Stimulated activated CD4-positive, alpha-beta T cell treated with anti-CD3 and anti-CD28 coated beads, Interleukin-2, amount 100 ng/mL, for 24 hours (primary cell): Measurements from ENCODE around the gene CMYA5.

Experiments used
- DNase-seq, 2 donors: peaks; one replicate each; pipeline ENCODE4 v3.0.0-alpha.2; 2020

The CMYA5 gene

GRCh38 chr5:79841172-79841571 is 151.5 kb downstream of the CMYA5 start:
- DNase-seq: no peak

- no peak for DNase-seq
Observed at GRCh38 chr5:79842006-79842881, 152.6 kb downstream of the CMYA5 start.

GRCh38 chr5:79842991-79843390 is 153.4 kb downstream of the CMYA5 start:
- no peak for DNase-seq

- no peak for DNase-seq
Observed at GRCh38 chr5:79843450-79844388, 154.1 kb downstream of the CMYA5 start.

GRCh38 chr5:79844571-79844970 is 154.9 kb downstream of the CMYA5 start:
- DNase-seq: no peak

GRCh38 chr5:79845448-79846197 is 156.0 kb downstream of the CMYA5 start:
- DNase-seq: no peak

GRCh38 chr5:79846198-79846521 is 156.5 kb downstream of the CMYA5 start:
- no peak for DNase-seq

- DNase-seq: no peak
Observed at GRCh38 chr5:79847561-79847960, 157.9 kb downstream of the CMYA5 start.

- DNase-seq: no peak
Observed at GRCh38 chr5:79849061-79849460, 159.4 kb downstream of the CMYA5 start.
